ENCODE measurements around the gene TMEM240. TPM values are rescaled to one million over a fixed set of nuclear protein-coding genes. Genes with fewer than 3 reads are reported as not detected.

Gene TMEM240
- total RNA-seq, 2 experiments from 2014 or later = 0.75 to 1.5 TPM

DNA sequence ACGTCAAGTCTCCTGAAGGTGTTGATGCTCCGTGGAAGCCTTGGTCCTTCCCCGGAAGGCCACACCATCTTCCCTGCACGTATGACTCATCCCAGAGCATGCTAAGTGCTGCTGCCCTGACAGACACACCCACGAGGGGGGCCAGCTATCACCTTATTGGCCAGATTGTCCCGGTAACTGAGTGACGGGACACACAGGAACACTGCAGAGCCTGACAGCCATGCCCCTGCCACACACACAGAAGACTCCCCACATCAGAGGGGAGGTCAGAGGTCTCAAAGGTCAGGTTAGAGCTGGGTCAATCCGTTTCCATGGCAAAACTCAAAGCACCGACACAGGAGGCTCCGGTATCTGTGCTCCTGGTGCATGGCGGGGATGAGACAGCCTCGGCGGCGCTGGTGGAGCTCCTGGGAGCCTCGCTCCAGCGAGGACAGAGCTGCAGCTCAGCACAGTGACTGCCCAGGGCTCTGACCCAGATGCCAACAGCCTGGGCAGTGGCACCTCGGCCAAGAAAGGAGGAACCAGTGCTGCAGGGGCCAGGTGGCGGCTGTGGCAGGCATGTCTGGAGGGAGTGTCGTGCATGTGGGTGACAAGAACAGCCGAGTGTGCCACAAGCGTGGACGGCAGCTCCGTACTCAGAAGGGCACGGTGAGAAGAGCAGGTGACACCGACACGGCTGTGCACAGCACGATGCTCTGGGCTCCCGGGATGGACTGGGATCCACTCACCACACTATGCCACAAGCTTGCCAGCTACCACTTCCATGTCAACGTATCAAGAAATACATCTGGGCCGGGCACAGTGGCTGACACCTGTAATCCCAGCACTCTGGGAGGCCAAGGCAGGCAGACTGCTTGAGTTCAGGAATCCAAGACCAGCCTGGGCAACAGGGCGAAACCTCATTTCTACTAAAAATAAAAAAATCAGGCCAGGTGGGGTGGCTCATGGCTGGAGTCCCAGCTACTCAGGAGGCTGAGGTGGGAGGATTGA lies 14.8 kb upstream of the TMEM240 start:
- Mint-ChIP-seq H3K4me1 (ENCODE audit: low read depth) (peaks cover 3% of the 10 kb centered on the region), H3K27me3 (no peaks in the 10 kb centered on the region), H3K36me3 (ENCODE audit: low read depth) (peaks cover 12% of the 10 kb centered on the region), H3K27ac (no peak overlapping the region), H3K9me3 (no peaks in the 10 kb centered on the region), H3K4me3 (no peak overlapping the region)
- DNase-seq (peak in 1 of 14 experiments; percentile 26), ATAC-seq (ENCODE audit: poor library complexity) (no peak)
- POLR2A ChIA-PET = interaction anchor here (1.0 kb wide), 1 partner anchor 114 kb away, joined by 3 read pairs; no protein-coding TSS in a partner anchor
- H3K27ac ChIP-seq (ENCODE audit: low read depth in 1 of 2, low read length in 2 of 2) = no peak overlapping the region
- TF ChIP-seq, protein P1, sequence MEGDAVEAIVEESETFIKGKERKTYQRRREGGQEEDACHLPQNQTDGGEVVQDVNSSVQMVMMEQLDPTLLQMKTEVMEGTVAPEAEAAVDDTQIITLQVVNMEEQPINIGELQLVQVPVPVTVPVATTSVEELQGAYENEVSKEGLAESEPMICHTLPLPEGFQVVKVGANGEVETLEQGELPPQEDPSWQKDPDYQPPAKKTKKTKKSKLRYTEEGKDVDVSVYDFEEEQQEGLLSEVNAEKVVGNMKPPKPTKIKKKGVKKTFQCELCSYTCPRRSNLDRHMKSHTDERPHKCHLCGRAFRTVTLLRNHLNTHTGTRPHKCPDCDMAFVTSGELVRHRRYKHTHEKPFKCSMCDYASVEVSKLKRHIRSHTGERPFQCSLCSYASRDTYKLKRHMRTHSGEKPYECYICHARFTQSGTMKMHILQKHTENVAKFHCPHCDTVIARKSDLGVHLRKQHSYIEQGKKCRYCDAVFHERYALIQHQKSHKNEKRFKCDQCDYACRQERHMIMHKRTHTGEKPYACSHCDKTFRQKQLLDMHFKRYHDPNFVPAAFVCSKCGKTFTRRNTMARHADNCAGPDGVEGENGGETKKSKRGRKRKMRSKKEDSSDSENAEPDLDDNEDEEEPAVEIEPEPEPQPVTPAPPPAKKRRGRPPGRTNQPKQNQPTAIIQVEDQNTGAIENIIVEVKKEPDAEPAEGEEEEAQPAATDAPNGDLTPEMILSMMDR (IDR thresholded peaks at IDR 0.05) = no peak
- CTCF ChIA-PET = no interaction called here
- intact Hi-C loops (cut with DNase I, micrococcal nuclease) = no loop called here
- H3K4me3 ChIP-seq (ENCODE audit: low read length) = no peak overlapping the region
- no peaks in the 10 kb centered on the region for H3K27me3 ChIP-seq (ENCODE audit: control insufficient read depth in 1 of 2, insufficient read depth in 2 of 2, low read length in 2 of 2)
- H3K9me3 ChIP-seq (ENCODE audit: control insufficient read depth in 1 of 2, insufficient read depth in 1 of 2, low read length in 2 of 2) = no peaks in the 10 kb centered on the region
- peaks cover 9% of the 10 kb centered on the region for H3K36me3 ChIP-seq (ENCODE audit: insufficient read depth, low read length)
- H3K4me1 ChIP-seq (ENCODE audit: insufficient read depth, low read length) = peaks cover 6% of the 10 kb centered on the region

DNA sequence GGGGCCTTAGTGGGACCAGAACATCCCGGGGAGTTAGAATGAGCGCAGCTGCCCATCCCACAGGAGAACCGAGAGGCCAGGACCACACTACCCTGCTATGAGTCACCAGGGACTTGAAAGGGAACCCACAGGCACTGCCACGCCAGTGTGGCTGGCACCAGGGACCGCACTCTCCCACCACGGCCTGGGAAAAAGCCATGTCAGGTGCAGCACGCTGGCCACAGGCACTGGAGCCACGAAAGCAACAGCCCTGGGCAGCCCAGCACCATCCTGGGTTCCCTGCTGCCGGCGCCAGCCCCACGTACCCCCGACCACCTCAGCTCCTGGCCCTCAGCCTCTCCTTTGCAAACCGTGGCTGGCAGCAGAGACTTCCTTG lies 14.1 kb upstream of the TMEM240 start:
- H3K36me3 ChIP-seq (ENCODE audit: insufficient read depth, low read length) = peaks cover 5% of the 10 kb centered on the region
- H3K4me1 ChIP-seq (ENCODE audit: insufficient read depth, low read length) = peaks cover 6% of the 10 kb centered on the region
- no peak overlapping the region for H3K4me3 ChIP-seq (ENCODE audit: low read length)
- H3K9me3 ChIP-seq (ENCODE audit: control insufficient read depth in 1 of 2, insufficient read depth in 1 of 2, low read length in 2 of 2) = no peaks in the 10 kb centered on the region
- H3K27ac ChIP-seq (ENCODE audit: low read depth in 1 of 2, low read length in 2 of 2) = no peak overlapping the region
- no peak for DNase-seq
- peaks cover 9% of the 10 kb centered on the region for H3K36me3 Mint-ChIP-seq (ENCODE audit: low read depth)
- POLR2A ChIA-PET = interaction anchor here (1.0 kb wide), 1 partner anchor 115 kb away, joined by 3 read pairs; no protein-coding TSS in a partner anchor
- no peak overlapping the region for H3K4me3 Mint-ChIP-seq
- H3K27ac Mint-ChIP-seq = no peak overlapping the region
- H3K9me3 Mint-ChIP-seq = no peaks in the 10 kb centered on the region
- ATAC-seq (ENCODE audit: poor library complexity) = no peak
- peaks cover 3% of the 10 kb centered on the region for H3K4me1 Mint-ChIP-seq (ENCODE audit: low read depth)
- H3K27me3 ChIP-seq (ENCODE audit: control insufficient read depth in 1 of 2, insufficient read depth in 2 of 2, low read length in 2 of 2) = no peaks in the 10 kb centered on the region
- H3K27me3 Mint-ChIP-seq = no peaks in the 10 kb centered on the region
- TF ChIP-seq, protein P1 (IDR thresholded peaks at IDR 0.05) = no peak
- intact Hi-C loops (cut with DNase I, micrococcal nuclease) = no loop called here
- CTCF ChIA-PET = no interaction called here

GRCh38 chr1:1553821-1554494 lies 13.5 kb upstream of the TMEM240 start:
- H3K9me3 Mint-ChIP-seq = no peaks in the 10 kb centered on the region
- Histone ChIP-seq H3K9me3 (ENCODE audit: control insufficient read depth in 1 of 2, insufficient read depth in 1 of 2, low read length in 2 of 2) (no peaks in the 10 kb centered on the region), H3K27ac (ENCODE audit: low read depth in 1 of 2, low read length in 2 of 2) (no peak overlapping the region), H3K4me1 (ENCODE audit: insufficient read depth, low read length) (peaks cover 6% of the 10 kb centered on the region), H3K36me3 (ENCODE audit: insufficient read depth, low read length) (peaks cover 5% of the 10 kb centered on the region), H3K4me3 (ENCODE audit: low read length) (no peak overlapping the region), H3K27me3 (ENCODE audit: control insufficient read depth in 1 of 2, insufficient read depth in 2 of 2, low read length in 2 of 2) (no peaks in the 10 kb centered on the region)
- DNase-seq (no peak), ATAC-seq (ENCODE audit: poor library complexity) (no peak)
- H3K27me3 Mint-ChIP-seq = no peaks in the 10 kb centered on the region
- intact Hi-C loops (cut with DNase I, micrococcal nuclease) = no loop called here
- H3K4me3 Mint-ChIP-seq = no peak overlapping the region
- H3K27ac Mint-ChIP-seq = no peak overlapping the region
- ChIA-PET CTCF (no interaction called here), POLR2A (interaction anchor here (1.0 kb wide), 1 partner anchor 116 kb away, joined by 3 read pairs; no protein-coding TSS in a partner anchor)
- peaks cover 4% of the 10 kb centered on the region for H3K36me3 Mint-ChIP-seq (ENCODE audit: low read depth)
- H3K4me1 Mint-ChIP-seq (ENCODE audit: low read depth) = peaks cover 3% of the 10 kb centered on the region
- TF ChIP-seq, protein P1 (IDR thresholded peaks at IDR 0.05) = no peak
